A549 (cell line): ENCODE data around the gene PMVK. TPM values are rescaled to one million over a fixed set of nuclear protein-coding genes. Genes with fewer than 3 reads are reported as not detected.

Experiments
- ATAC-seq, 2 experiments: fragments of 200-7000 bp in 1 of 2; fragments of >200 bp in 1 of 2; cut with Nextera tagmentation in 1 of 2; cut with Tn5 transposase in 1 of 2; 3 replicates each; pipeline versions ENCODE4 v1.8.0 to v1.9.1; 2018 to 2020; ENCODE audit warnings: mild to moderate bottlenecking in 1 of 2, moderate library complexity in 1 of 2
- CTCF ChIA-PET: fragments of 300-600 bp; sonication (Branson Sonifier 250); formaldehyde crosslinking; extraction: SDS; loops from one replicate; lab custom pipeline; 2021; ENCODE audit warnings: antibody characterized with exemption, inconsistent platforms; lab: Yijun Ruan, JAX
- POLR2A ChIA-PET: fragments of 350-600 bp; formaldehyde crosslinking; extraction: SDS; loops from one replicate; lab custom pipeline; 2021; ENCODE audit warnings: antibody characterized with exemption, inconsistent platforms; lab: Yijun Ruan, JAX
- DNase-seq, 2 experiments: peaks; one replicate each; pipeline versions ENCODE4 v3.0.0 to v3.0.0-alpha.2; 2011 to 2016; ENCODE audit warnings: low read depth in 1 of 2, low spot score in 1 of 2
- FAIRE-seq: peaks from 2 replicates; lab custom pipeline; 2011; peaks lifted over from hg19 to GRCh38; lab: Jason Lieb, UNC
- H3K27ac ChIP-seq, 2 experiments: fragments of >200 bp; sonication (Bioruptor Twin); formaldehyde crosslinking; 3 replicates each; pipeline ENCODE4 v1.5.1; 2016 to 2017
- H3K4me1 ChIP-seq: fragments of >200 bp; sonication (Bioruptor Twin); formaldehyde crosslinking; 3 replicates; pipeline ENCODE4 v1.6.1; 2016
- H3K4me2 ChIP-seq: fragments of >200 bp; sonication (Bioruptor Twin); formaldehyde crosslinking; 3 replicates; pipeline ENCODE4 v1.6.1; 2016
- H3K4me3 ChIP-seq: fragments of >200 bp; sonication (Bioruptor Twin); formaldehyde crosslinking; 3 replicates; pipeline ENCODE4 v1.5.1; 2016
- H3K9me3 ChIP-seq: fragments of >200 bp; sonication (Bioruptor Twin); formaldehyde crosslinking; 3 replicates; pipeline ENCODE4 v1.6.1; 2016
- BHLHE40 ChIP-seq: IDR thresholded peaks from 2 replicates; pipeline ENCODE4 v1.6.1; 2012; ENCODE audit warnings: low read depth, low read length, inconsistent platforms
- CBX8 ChIP-seq: fragments of 200-600 bp; sonication (generic); IDR thresholded peaks from 2 replicates; pipeline ENCODE4 v1.6.1; 2016
- CEBPB ChIP-seq, 2 experiments: fragments of >200 bp in 1 of 2; sonication (Bioruptor Twin) in 1 of 2; formaldehyde crosslinking in 1 of 2; IDR thresholded peaks; 2 replicates each; pipeline ENCODE4 v1.6.1; 2012 to 2016
- EP300 ChIP-seq, 2 experiments: fragments of >200 bp; sonication (Bioruptor Twin); formaldehyde crosslinking; IDR thresholded peaks; 2 replicates in 1 of 2; 3 replicates in 1 of 2; pipeline ENCODE4 v1.6.1; 2016 to 2017
- ESRRA ChIP-seq: fragments of 150-350 bp; IDR thresholded peaks from 2 replicates; pipeline ENCODE4 v1.6.1; 2014; ENCODE audit warnings: mild to moderate bottlenecking, low read length, borderline replicate concordance
- FOXS1 ChIP-seq: fragments of 250-450 bp; sonication (Bioruptor Pico); IDR thresholded peaks from 2 replicates; pipeline ENCODE4 v1.5.0; 2020; ENCODE audit warnings: mild to moderate bottlenecking, moderate library complexity
- HOXB13 ChIP-seq: fragments of 250-450 bp; sonication (Bioruptor Pico); IDR thresholded peaks from 2 replicates; pipeline ENCODE4 v1.5.0; 2020; ENCODE audit warnings: low read depth, mild to moderate bottlenecking, moderate library complexity
- JUN ChIP-seq, 2 experiments: fragments of >200 bp; sonication (Bioruptor Twin); formaldehyde crosslinking; IDR thresholded peaks; 2 replicates in 1 of 2; 3 replicates in 1 of 2; pipeline ENCODE4 v1.6.1; 2016 to 2017
- JUNB ChIP-seq: fragments of >200 bp; sonication (Bioruptor Twin); formaldehyde crosslinking; IDR thresholded peaks from 2 replicates; pipeline ENCODE4 v1.6.1; 2016
- KDM5A ChIP-seq: fragments of 200-600 bp; sonication (generic); IDR thresholded peaks from 2 replicates; pipeline ENCODE4 v1.6.1; 2016; ENCODE audit warnings: antibody characterized with exemption, mild to moderate bottlenecking
- MYC ChIP-seq: IDR thresholded peaks from 2 replicates; pipeline ENCODE4 v1.6.1; 2012; ENCODE audit warnings: mild to moderate bottlenecking, inconsistent platforms, low read length, improper control_type of control experiment, borderline replicate concordance
- PHF8 ChIP-seq: fragments of 200-600 bp; sonication (generic); IDR thresholded peaks from 2 replicates; pipeline ENCODE4 v1.6.1; 2016; ENCODE audit warnings: low read depth, mild to moderate bottlenecking, antibody characterized with exemption, moderate library complexity, borderline replicate concordance
- POLR2AphosphoS2 ChIP-seq: conservative IDR thresholded peaks from 2 replicates; pipeline ENCODE4 v1.6.1; 2012; ENCODE audit warnings: low read length, improper control_type of control experiment, inconsistent platforms
- RAD21 ChIP-seq, 2 experiments: fragments of >200 bp in 1 of 2; sonication (Bioruptor Twin) in 1 of 2; formaldehyde crosslinking in 1 of 2; IDR thresholded peaks in 1 of 2; conservative IDR thresholded peaks in 1 of 2; 2 replicates in 1 of 2; 3 replicates in 1 of 2; pipeline ENCODE4 v1.6.1; 2012 to 2018; ENCODE audit warnings: inconsistent platforms in 1 of 2
- RNF2 ChIP-seq: fragments of 200-600 bp; sonication (generic); IDR thresholded peaks from 2 replicates; pipeline ENCODE4 v1.6.1; 2016; ENCODE audit warnings: low read depth, mild to moderate bottlenecking, antibody characterized with exemption, moderate library complexity, borderline replicate concordance
- SMC3 ChIP-seq: fragments of >200 bp; sonication (Bioruptor Twin); formaldehyde crosslinking; IDR thresholded peaks from 3 replicates; pipeline ENCODE4 v1.6.1; 2018; ENCODE audit warnings: inconsistent platforms
- TP53 ChIP-seq: fragments of 250-450 bp; sonication (Bioruptor Pico); IDR thresholded peaks from 2 replicates; pipeline ENCODE4 v1.5.0; 2021; ENCODE audit warnings: mild to moderate bottlenecking, moderate library complexity
- ZC3H11A ChIP-seq: fragments of 450-650 bp; IDR thresholded peaks from 2 replicates; pipeline ENCODE4 v1.6.1; 2014; ENCODE audit warnings: antibody characterized with exemption, mild to moderate bottlenecking
- ZFP36 ChIP-seq: fragments of 450-650 bp; IDR thresholded peaks from 2 replicates; pipeline ENCODE4 v1.6.1; 2014; ENCODE audit warnings: borderline replicate concordance; ENCODE audit not compliant: partially characterized antibody
- ZSCAN20 ChIP-seq: fragments of 250-450 bp; sonication (Bioruptor Pico); IDR thresholded peaks from 2 replicates; pipeline ENCODE4 v1.8.0; 2022; ENCODE audit warnings: mild to moderate bottlenecking, moderate library complexity
- WGBS: methylation state at CpG from one replicate; pipeline ENCODE4 v1.1.6; 2017; ENCODE audit errors: missing lambda C conversion rate; 5-methylcytosine and 5-hydroxymethylcytosine counted together
- polyA plus RNA-seq, 4 experiments: library from polyadenylated mRNA; depleted of rRNA in 3 of 4; stranded (reverse); fragments of >200 nt; fragmentation: RNase III in 1 of 4; extraction: RNeasy Plus Mini Kit Qiagen cat#74134 plus additional on column Dnase treatment in 1 of 4; gene quantifications; 2 replicates in 3 of 4; 3 replicates in 1 of 4; pipeline ENCODE4 v1.2.3, GENCODE V29; 2011 to 2017
- TF ChIP-seq, protein P1 (sequence below): IDR thresholded peaks from 2 replicates; pipeline ENCODE4 v1.6.1; 2012
- TF ChIP-seq, protein P2 (sequence below): fragments of >200 bp; sonication (Bioruptor Twin); formaldehyde crosslinking; IDR thresholded peaks from 3 replicates; pipeline ENCODE4 v1.5.1; 2016
- TF ChIP-seq, protein P3 (sequence below): fragments of 250-450 bp; sonication (Bioruptor Pico); IDR thresholded peaks from 2 replicates; pipeline ENCODE4 v1.5.0; 2020; ENCODE audit warnings: low read depth, mild to moderate bottlenecking, moderate library complexity
- TF ChIP-seq, protein P4 (sequence below): IDR thresholded peaks from 2 replicates; pipeline ENCODE4 v1.6.1; 2012; ENCODE audit warnings: low read depth, borderline replicate concordance
- TF ChIP-seq, protein P5 (sequence below): fragments of 250-450 bp; sonication (Bioruptor Pico); IDR thresholded peaks from 2 replicates; pipeline ENCODE4 v1.5.0; 2021; ENCODE audit warnings: mild to moderate bottlenecking, moderate library complexity, borderline replicate concordance
- TF ChIP-seq, protein P6 (sequence below): IDR thresholded peaks from 2 replicates; pipeline ENCODE4 v1.6.1; 2012
- TF ChIP-seq, protein P7 (sequence below): fragments of 150-350 bp; IDR thresholded peaks from 2 replicates; pipeline ENCODE4 v1.6.1; 2014; ENCODE audit warnings: low read depth, mild to moderate bottlenecking, low read length

Gene PMVK
- polyA plus RNA-seq, 2 of the 4 experiments (the other 2 are of a cell fraction) = 35.7 to 52.0 TPM

DNA sequence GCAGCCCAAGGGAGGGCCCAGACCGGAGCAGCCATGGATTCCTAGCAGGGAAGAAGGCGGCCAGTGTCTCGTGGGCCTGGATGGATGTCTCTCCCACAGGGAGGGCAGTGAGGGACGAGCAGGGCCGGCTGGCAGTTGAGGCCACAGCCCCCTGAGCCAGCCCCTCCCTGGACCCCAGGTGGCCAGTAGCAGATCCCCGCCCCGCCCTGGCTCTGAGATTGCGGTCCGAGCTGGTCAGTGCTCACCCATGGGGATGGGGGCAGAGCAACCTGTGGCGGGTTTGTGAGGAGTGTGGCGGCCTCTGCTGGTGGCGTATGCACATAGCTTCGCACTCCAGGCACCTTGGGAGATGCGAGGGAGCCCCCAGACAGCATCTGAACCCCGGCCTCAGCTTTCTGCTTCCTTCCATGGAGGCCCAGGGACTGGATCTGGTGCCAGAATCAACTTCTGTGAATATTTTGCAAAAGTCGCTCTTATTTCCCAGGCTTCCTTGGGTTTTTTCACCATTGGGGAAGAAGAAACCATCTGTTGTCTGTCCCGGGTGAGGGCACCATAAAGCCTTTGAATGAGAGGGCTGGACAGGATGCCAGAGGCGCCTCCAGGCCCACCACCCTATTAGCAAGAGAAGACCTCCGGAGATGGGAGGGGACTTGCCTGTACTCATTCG is 58.0 kb downstream of the PMVK start:
- H3K4me2 ChIP-seq = peak overlapping the region; percentile 48; the same call in 2 of the 3 replicates
- peaks cover 17% of the 10 kb centered on the region for H3K4me1 ChIP-seq
- ChIA-PET CTCF (interaction anchor here (0.5 to 4.8 kb wide), 67 partner anchors 9 to 428 kb away, joined by 3 to 72 read pairs (median 4); partner anchors contain the start of genes CHRNB2 and KCNN3), POLR2A (interaction anchor here (0.7 to 1.4 kb wide), 2 partner anchors 209 to 318 kb away, joined by 3 to 5 read pairs; no protein-coding TSS in a partner anchor)
- no peaks in the 10 kb centered on the region for H3K9me3 ChIP-seq
- 40% methylated on average over 10 of the region's 20 CpGs for WGBS
- DNase-seq = peak; percentile 72 to 73
- peak overlapping the region; percentile 38 to 45; a peak in 1 of 6 replicates for H3K27ac ChIP-seq
- no peak for FAIRE-seq
- no peak overlapping the region for H3K4me3 ChIP-seq
- peak; percentile 91 to 97 for ATAC-seq
- TF ChIP-seq MYC = no peak
- TF ChIP-seq KDM5A = no peak
- TF ChIP-seq, protein P1, sequence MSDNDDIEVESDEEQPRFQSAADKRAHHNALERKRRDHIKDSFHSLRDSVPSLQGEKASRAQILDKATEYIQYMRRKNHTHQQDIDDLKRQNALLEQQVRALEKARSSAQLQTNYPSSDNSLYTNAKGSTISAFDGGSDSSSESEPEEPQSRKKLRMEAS = no peak
- no peak for TF ChIP-seq CBX8
- TF ChIP-seq ZFP36 = no peak
- TF ChIP-seq FOXS1 (CRISPR knock-in tag) = no peak
- TF ChIP-seq, protein P2, sequence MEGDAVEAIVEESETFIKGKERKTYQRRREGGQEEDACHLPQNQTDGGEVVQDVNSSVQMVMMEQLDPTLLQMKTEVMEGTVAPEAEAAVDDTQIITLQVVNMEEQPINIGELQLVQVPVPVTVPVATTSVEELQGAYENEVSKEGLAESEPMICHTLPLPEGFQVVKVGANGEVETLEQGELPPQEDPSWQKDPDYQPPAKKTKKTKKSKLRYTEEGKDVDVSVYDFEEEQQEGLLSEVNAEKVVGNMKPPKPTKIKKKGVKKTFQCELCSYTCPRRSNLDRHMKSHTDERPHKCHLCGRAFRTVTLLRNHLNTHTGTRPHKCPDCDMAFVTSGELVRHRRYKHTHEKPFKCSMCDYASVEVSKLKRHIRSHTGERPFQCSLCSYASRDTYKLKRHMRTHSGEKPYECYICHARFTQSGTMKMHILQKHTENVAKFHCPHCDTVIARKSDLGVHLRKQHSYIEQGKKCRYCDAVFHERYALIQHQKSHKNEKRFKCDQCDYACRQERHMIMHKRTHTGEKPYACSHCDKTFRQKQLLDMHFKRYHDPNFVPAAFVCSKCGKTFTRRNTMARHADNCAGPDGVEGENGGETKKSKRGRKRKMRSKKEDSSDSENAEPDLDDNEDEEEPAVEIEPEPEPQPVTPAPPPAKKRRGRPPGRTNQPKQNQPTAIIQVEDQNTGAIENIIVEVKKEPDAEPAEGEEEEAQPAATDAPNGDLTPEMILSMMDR = peak; percentile 85
- TF ChIP-seq ESRRA = no peak
- TF ChIP-seq SMC3 = peak; percentile 94
- TF ChIP-seq, protein P3, sequence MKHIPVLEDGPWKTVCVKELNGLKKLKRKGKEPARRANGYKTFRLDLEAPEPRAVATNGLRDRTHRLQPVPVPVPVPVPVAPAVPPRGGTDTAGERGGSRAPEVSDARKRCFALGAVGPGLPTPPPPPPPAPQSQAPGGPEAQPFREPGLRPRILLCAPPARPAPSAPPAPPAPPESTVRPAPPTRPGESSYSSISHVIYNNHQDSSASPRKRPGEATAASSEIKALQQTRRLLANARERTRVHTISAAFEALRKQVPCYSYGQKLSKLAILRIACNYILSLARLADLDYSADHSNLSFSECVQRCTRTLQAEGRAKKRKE = no peak
- TF ChIP-seq, protein P4, sequence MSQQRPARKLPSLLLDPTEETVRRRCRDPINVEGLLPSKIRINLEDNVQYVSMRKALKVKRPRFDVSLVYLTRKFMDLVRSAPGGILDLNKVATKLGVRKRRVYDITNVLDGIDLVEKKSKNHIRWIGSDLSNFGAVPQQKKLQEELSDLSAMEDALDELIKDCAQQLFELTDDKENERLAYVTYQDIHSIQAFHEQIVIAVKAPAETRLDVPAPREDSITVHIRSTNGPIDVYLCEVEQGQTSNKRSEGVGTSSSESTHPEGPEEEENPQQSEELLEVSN = no peak
- no peak for TF ChIP-seq ZSCAN20 (CRISPR knock-in tag)
- TF ChIP-seq, protein P5, sequence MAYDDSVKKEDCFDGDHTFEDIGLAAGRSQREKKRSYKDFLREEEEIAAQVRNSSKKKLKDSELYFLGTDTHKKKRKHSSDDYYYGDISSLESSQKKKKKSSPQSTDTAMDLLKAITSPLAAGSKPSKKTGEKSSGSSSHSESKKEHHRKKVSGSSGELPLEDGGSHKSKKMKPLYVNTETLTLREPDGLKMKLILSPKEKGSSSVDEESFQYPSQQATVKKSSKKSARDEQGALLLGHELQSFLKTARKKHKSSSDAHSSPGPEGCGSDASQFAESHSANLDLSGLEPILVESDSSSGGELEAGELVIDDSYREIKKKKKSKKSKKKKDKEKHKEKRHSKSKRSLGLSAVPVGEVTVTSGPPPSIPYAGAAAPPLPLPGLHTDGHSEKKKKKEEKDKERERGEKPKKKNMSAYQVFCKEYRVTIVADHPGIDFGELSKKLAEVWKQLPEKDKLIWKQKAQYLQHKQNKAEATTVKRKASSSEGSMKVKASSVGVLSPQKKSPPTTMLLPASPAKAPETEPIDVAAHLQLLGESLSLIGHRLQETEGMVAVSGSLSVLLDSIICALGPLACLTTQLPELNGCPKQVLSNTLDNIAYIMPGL (CRISPR knock-in tag) = no peak
- no peak for TF ChIP-seq HOXB13 (CRISPR knock-in tag)
- TF ChIP-seq CEBPB (IDR thresholded peaks at IDR 0.05) = no peak
- no peak for TF ChIP-seq JUNB
- TF ChIP-seq BHLHE40 = no peak
- no peak for TF ChIP-seq EP300 (IDR thresholded peaks at IDR 0.05)
- TF ChIP-seq RAD21 (conservative IDR thresholded peaks at IDR 0.05 in 1 of 2, IDR thresholded peaks at IDR 0.05 in 1 of 2) = peak; percentile 93
- TF ChIP-seq POLR2AphosphoS2 = no peak
- TF ChIP-seq TP53 (CRISPR knock-in tag) = no peak
- no peak for TF ChIP-seq ZC3H11A
- no peak for TF ChIP-seq PHF8
- TF ChIP-seq RNF2 = no peak
- TF ChIP-seq, protein P6, sequence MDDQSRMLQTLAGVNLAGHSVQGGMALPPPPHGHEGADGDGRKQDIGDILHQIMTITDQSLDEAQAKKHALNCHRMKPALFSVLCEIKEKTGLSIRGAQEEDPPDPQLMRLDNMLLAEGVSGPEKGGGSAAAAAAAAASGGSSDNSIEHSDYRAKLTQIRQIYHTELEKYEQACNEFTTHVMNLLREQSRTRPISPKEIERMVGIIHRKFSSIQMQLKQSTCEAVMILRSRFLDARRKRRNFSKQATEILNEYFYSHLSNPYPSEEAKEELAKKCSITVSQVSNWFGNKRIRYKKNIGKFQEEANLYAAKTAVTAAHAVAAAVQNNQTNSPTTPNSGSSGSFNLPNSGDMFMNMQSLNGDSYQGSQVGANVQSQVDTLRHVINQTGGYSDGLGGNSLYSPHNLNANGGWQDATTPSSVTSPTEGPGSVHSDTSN = no peak
- TF ChIP-seq, protein P7, sequence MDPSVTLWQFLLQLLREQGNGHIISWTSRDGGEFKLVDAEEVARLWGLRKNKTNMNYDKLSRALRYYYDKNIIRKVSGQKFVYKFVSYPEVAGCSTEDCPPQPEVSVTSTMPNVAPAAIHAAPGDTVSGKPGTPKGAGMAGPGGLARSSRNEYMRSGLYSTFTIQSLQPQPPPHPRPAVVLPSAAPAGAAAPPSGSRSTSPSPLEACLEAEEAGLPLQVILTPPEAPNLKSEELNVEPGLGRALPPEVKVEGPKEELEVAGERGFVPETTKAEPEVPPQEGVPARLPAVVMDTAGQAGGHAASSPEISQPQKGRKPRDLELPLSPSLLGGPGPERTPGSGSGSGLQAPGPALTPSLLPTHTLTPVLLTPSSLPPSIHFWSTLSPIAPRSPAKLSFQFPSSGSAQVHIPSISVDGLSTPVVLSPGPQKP = no peak
- no peak for TF ChIP-seq JUN (IDR thresholded peaks at IDR 0.05)
- TF ChIP-seq, all 56 proteins: peak for 3
